ENCODE results near the gene MYO18B.

The MYO18B gene

GRCh38 chr22:25714739-25715138 is 27.2 kb upstream of the MYO18B start:
- no peak for DNase-seq

GRCh38 chr22:25716637-25717036 is 25.4 kb upstream of the MYO18B start:
- no peak for DNase-seq

GRCh38 chr22:25718135-25718840 is 23.7 kb upstream of the MYO18B start:
- DNase-seq: no peak

GRCh38 chr22:25722223-25722622 is 19.8 kb upstream of the MYO18B start:
- no peak for DNase-seq

GRCh38 chr22:25722626-25723025 is 19.4 kb upstream of the MYO18B start:
- no peak for DNase-seq

GRCh38 chr22:25726241-25726640 is 15.7 kb upstream of the MYO18B start:
- DNase-seq: no peak

- DNase-seq: no peak
Measured at GRCh38 chr22:25728071-25728470, 13.9 kb upstream of the MYO18B start.

GRCh38 chr22:25729016-25729995 is 12.7 kb upstream of the MYO18B start:
- DNase-seq: no peak

- no peak for DNase-seq
Measured at GRCh38 chr22:25735650-25736049, 6.3 kb upstream of the MYO18B start.

GRCh38 chr22:25736378-25737011 is 5.5 kb upstream of the MYO18B start:
- no peak for DNase-seq

GRCh38 chr22:25739659-25740344 is 2.2 kb upstream of the MYO18B start:
- no peak for DNase-seq

- DNase-seq: no peak
Measured at GRCh38 chr22:25742918-25743708, 1.1 kb downstream of the MYO18B start.

GRCh38 chr22:25744694-25745093 is 2.7 kb downstream of the MYO18B start:
- DNase-seq: no peak

- peak; percentile 40 for DNase-seq
Measured at GRCh38 chr22:25745341-25746011, 3.5 kb downstream of the MYO18B start.

- DNase-seq: no peak
Measured at GRCh38 chr22:25746012-25746373, 4.0 kb downstream of the MYO18B start.

- peak; percentile 91 for DNase-seq
Measured at GRCh38 chr22:25747245-25747944, 5.4 kb downstream of the MYO18B start.

GRCh38 chr22:25748140-25748539 is 6.2 kb downstream of the MYO18B start:
- DNase-seq: no peak

GRCh38 chr22:25748704-25749103 is 6.7 kb downstream of the MYO18B start:
- no peak for DNase-seq

GRCh38 chr22:25749420-25750169 is 7.6 kb downstream of the MYO18B start:
- no peak for DNase-seq
